Measurements from ENCODE around the gene PLEKHM2. TPM values are rescaled to one million over a fixed set of nuclear protein-coding genes. Genes with fewer than 3 reads are reported as not detected.

The PLEKHM2 gene
- total and polyA plus RNA-seq, 4 donors = 32.5 to 79.2 (median 63.1) TPM

GRCh38 chr1:15726508-15726907 is 42.4 kb downstream of the PLEKHM2 start:
- Histone ChIP-seq H3K4me3 (no peak overlapping the region), H3K9me3 (ENCODE audit: control insufficient read depth in 4 of 4, insufficient read depth in 3 of 4, low read length in 3 of 4) (no peaks in the 10 kb centered on the region), H3K27ac (ENCODE audit: low read depth in 1 of 2, low read length in 1 of 2) (no peak overlapping the region), H3K36me3 (ENCODE audit: control insufficient read depth in 4 of 4, insufficient read depth in 4 of 4, low read length in 4 of 4) (peaks cover 7 to 79% (median 33%) of the 10 kb centered on the region in 4 donors), H3K4me1 (ENCODE audit: control insufficient read depth in 5 of 5, insufficient read depth in 5 of 5, low read length in 5 of 5) (peaks cover 0 to 1% (median 0%) of the 10 kb centered on the region in 5 donors), H3K27me3 (ENCODE audit: control insufficient read depth in 3 of 3, insufficient read depth in 3 of 3, low read length in 2 of 3) (no peaks in the 10 kb centered on the region), H3K9ac (ENCODE audit: insufficient read depth in 1 of 2, low read length in 2 of 2) (no peak overlapping the region)
- 90 to 96% methylated on average over 9 of the region's 9 CpGs for WGBS, 2 donors
- TF ChIP-seq CTCF (IDR thresholded peaks at IDR 0.05; ENCODE audit: control extremely low read depth, extremely low read depth) = no peak
- no peak for ATAC-seq (ENCODE audit: insufficient read depth, low FRiP score)
- DNase-seq = peak in 1 of 3 donors; percentile 10

GRCh38 chr1:15727021-15727420 is 42.9 kb downstream of the PLEKHM2 start:
- no peak overlapping the region for H3K27ac ChIP-seq (ENCODE audit: low read depth in 1 of 2, low read length in 1 of 2)
- H3K9ac ChIP-seq (ENCODE audit: insufficient read depth in 1 of 2, low read length in 2 of 2) = no peak overlapping the region
- DNase-seq (peak in 1 of 3 donors; percentile 6), ATAC-seq (ENCODE audit: insufficient read depth, low FRiP score) (no peak)
- no peaks in the 10 kb centered on the region for H3K27me3 ChIP-seq (ENCODE audit: control insufficient read depth in 3 of 3, insufficient read depth in 3 of 3, low read length in 2 of 3)
- WGBS, 2 donors = 93% methylated on average over 18 to 21 of the region's 21 CpGs
- no peak for TF ChIP-seq CTCF (IDR thresholded peaks at IDR 0.05; ENCODE audit: control extremely low read depth, extremely low read depth)
- H3K36me3 ChIP-seq (ENCODE audit: control insufficient read depth in 4 of 4, insufficient read depth in 4 of 4, low read length in 4 of 4) = peaks cover 9 to 85% (median 32%) of the 10 kb centered on the region in 4 donors
- no peak overlapping the region for H3K4me3 ChIP-seq
- peaks cover 0 to 1% (median 0%) of the 10 kb centered on the region in 5 donors for H3K4me1 ChIP-seq (ENCODE audit: control insufficient read depth in 5 of 5, insufficient read depth in 5 of 5, low read length in 5 of 5)
- H3K9me3 ChIP-seq (ENCODE audit: control insufficient read depth in 4 of 4, insufficient read depth in 3 of 4, low read length in 3 of 4) = no peaks in the 10 kb centered on the region

- Histone ChIP-seq H3K4me1 (ENCODE audit: control insufficient read depth in 5 of 5, insufficient read depth in 5 of 5, low read length in 5 of 5) (peaks cover 0 to 1% (median 0%) of the 10 kb centered on the region in 5 donors), H3K9me3 (ENCODE audit: control insufficient read depth in 4 of 4, insufficient read depth in 3 of 4, low read length in 3 of 4) (no peaks in the 10 kb centered on the region), H3K27ac (ENCODE audit: low read depth in 1 of 2, low read length in 1 of 2) (no peak overlapping the region), H3K9ac (ENCODE audit: insufficient read depth in 1 of 2, low read length in 2 of 2) (no peak overlapping the region), H3K4me3 (no peak overlapping the region), H3K27me3 (ENCODE audit: control insufficient read depth in 3 of 3, insufficient read depth in 3 of 3, low read length in 2 of 3) (no peaks in the 10 kb centered on the region), H3K36me3 (ENCODE audit: control insufficient read depth in 4 of 4, insufficient read depth in 4 of 4, low read length in 4 of 4) (peaks cover 10 to 86% (median 32%) of the 10 kb centered on the region in 4 donors)
- DNase-seq (peak in 1 of 3 donors; percentile 6), ATAC-seq (ENCODE audit: insufficient read depth, low FRiP score) (no peak)
- no peak for TF ChIP-seq CTCF (IDR thresholded peaks at IDR 0.05; ENCODE audit: control extremely low read depth, extremely low read depth)
- WGBS, 2 donors = 89 to 95% methylated on average over 13 of the region's 13 CpGs
Observed at GRCh38 chr1:15727424-15727823, 43.3 kb downstream of the PLEKHM2 start.
